OCI-LY1 (cell line): ENCODE results near the gene TIMM9.

ENCODE experiments used
- CTCF ChIP-seq: fragments of 200-600 bp; sonication (generic), shearing (Covaris generic); IDR thresholded peaks from 2 replicates; pipeline ENCODE4 v1.5.1; 2017; ENCODE audit warnings: mild to moderate bottlenecking, antibody characterized with exemption, low read length, moderate library complexity, mixed read lengths
- EZH2 ChIP-seq: fragments of 200-600 bp; sonication (generic), shearing (Covaris generic); IDR thresholded peaks from 2 replicates; pipeline ENCODE4 v1.8.0; 2017; ENCODE audit warnings: borderline replicate concordance, mixed run types, mild to moderate bottlenecking, antibody characterized with exemption, low read length, moderate library complexity, mixed read lengths

DNA sequence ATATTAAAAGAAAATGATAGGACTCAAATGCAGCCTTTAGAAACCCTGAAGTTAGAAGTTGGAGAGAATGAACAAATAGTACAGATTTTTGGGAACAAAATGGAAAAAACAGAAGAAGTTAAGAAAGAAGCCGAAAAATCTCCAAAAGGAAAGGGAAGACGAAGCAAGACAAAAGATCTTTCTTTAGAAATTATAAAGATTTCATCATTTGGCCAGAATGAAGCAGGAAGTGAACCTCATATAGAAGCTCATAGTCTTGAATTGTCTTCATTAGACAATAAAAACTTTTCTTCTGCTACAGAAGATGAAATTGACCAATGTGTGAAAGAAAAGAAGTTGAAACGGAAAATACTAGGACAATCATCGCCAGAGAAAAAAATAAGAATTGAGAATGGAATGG lies 63.0 kb downstream of the TIMM9 start:
- no peak for TF ChIP-seq CTCF
- no peak for TF ChIP-seq EZH2
